Parathyroid adenoma (tissue), 2 donors: ENCODE measurements around the gene RAPGEFL1.
A peak's percentile ranks its signal among the peaks of the same experiment; 100 is the strongest.
"Not testable (repeated sequence)": the region's sequence is repeated elsewhere in the genome, so short reads cannot be mapped to it uniquely, and the experiment has no call there.

Experiments used
- H2AFZ ChIP-seq: fragments of 300-600 bp; sonication (generic); one replicate; pipeline ENCODE4 v1.7.0; 2017; ENCODE audit warnings: antibody characterized with exemption, mild to moderate bottlenecking
- H3K27ac ChIP-seq: fragments of 300-600 bp; sonication (generic); one replicate; pipeline ENCODE4 v1.7.0; 2017
- H3K27me3 ChIP-seq: fragments of 300-600 bp; sonication (generic); one replicate; pipeline ENCODE4 v1.7.0; 2017; ENCODE audit warnings: low read length; ENCODE audit not compliant: control insufficient read depth, insufficient read depth
- H3K36me3 ChIP-seq: fragments of 300-600 bp; sonication (generic); one replicate; pipeline ENCODE4 v1.7.0; 2017; ENCODE audit warnings: low read length; ENCODE audit not compliant: control insufficient read depth, insufficient read depth
- H3K4me1 ChIP-seq: fragments of 300-600 bp; sonication (generic); one replicate; pipeline ENCODE4 v1.7.0; 2017; ENCODE audit warnings: control low read depth
- H3K4me2 ChIP-seq: fragments of 300-600 bp; sonication (generic); one replicate; pipeline ENCODE4 v1.7.0; 2017; ENCODE audit warnings: low read length
- H3K4me3 ChIP-seq: fragments of 300-600 bp; sonication (generic); one replicate; pipeline ENCODE4 v1.7.0; 2017; ENCODE audit warnings: low read depth, low read length
- H3K79me2 ChIP-seq: fragments of 300-600 bp; sonication (generic); one replicate; pipeline ENCODE4 v1.7.0; 2017; ENCODE audit warnings: control low read depth
- H3K9ac ChIP-seq: fragments of 300-600 bp; sonication (generic); one replicate; pipeline ENCODE4 v1.7.0; 2017; ENCODE audit warnings: mild to moderate bottlenecking
- H3K9me3 ChIP-seq: fragments of 300-600 bp; sonication (generic); one replicate; pipeline ENCODE4 v1.7.0; 2017; ENCODE audit warnings: low read length; ENCODE audit not compliant: control insufficient read depth
- TF ChIP-seq, protein P1 (sequence below): fragments of 300-600 bp; sonication (generic); IDR thresholded peaks from one replicate; pipeline ENCODE4 v1.7.0; 2017; ENCODE audit warnings: antibody characterized with exemption, mild to moderate bottlenecking
- donor health status: primary hyperparathyroidism.

RAPGEFL1 gene

GRCh38 chr17:40218006-40218739 is 40.9 kb downstream of the RAPGEFL1 start:
- Histone ChIP-seq H3K27me3 (no peaks in the 10 kb centered on the region), H3K79me2 (peaks cover 22% of the 10 kb centered on the region), H3K9ac (no peak overlapping the region), H2AFZ (peak overlapping the region; percentile 95), H3K27ac (peak overlapping the region; percentile 91), H3K4me3 (peak overlapping the region; percentile 86), H3K4me2 (peak overlapping the region; percentile 89), H3K36me3 (no peaks in the 10 kb centered on the region), H3K9me3 (no peaks in the 10 kb centered on the region), H3K4me1 (peaks cover 6% of the 10 kb centered on the region)
- TF ChIP-seq, protein P1, sequence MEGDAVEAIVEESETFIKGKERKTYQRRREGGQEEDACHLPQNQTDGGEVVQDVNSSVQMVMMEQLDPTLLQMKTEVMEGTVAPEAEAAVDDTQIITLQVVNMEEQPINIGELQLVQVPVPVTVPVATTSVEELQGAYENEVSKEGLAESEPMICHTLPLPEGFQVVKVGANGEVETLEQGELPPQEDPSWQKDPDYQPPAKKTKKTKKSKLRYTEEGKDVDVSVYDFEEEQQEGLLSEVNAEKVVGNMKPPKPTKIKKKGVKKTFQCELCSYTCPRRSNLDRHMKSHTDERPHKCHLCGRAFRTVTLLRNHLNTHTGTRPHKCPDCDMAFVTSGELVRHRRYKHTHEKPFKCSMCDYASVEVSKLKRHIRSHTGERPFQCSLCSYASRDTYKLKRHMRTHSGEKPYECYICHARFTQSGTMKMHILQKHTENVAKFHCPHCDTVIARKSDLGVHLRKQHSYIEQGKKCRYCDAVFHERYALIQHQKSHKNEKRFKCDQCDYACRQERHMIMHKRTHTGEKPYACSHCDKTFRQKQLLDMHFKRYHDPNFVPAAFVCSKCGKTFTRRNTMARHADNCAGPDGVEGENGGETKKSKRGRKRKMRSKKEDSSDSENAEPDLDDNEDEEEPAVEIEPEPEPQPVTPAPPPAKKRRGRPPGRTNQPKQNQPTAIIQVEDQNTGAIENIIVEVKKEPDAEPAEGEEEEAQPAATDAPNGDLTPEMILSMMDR: no peak

DNA sequence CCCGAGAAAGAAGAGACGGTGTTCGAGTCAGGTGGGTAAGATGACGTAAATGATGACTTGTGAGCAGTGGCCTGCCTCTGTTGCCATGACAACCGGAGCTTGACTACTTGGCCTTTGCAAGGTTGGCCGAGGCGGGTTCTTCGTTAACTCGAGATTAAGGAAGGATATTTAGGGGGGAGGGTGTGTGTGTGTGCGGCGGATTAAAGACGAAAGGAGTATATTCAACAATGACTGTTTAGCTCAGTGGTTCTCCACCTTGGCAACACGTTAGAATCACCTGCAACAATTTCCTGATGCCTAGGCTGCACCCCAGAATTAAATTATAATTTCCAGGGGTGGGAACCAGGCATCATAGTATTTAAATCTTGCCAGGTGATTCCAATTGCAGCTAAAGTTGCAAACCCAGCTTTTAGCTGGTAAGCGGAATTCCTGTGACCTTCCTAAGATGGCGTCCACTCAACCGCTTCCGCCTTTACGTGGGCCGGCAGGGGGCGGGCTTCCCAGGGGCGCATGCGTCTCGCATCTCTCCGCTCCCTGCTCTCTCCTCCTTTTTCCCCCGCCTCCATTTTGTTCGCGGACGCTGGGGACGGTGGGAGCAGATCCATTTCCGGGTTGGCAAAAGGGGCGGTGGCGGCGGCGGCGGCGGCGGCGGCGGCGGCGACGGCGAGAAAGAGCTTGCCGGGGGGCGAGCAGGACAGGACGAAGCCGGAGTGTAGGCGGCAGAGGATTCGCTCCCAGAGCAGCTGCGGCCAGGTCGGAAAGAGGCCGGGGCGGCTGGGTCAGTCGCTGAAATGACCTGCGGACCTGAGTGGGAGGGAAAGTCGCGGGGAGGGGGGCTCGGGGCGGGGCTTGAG is 41.7 kb downstream of the RAPGEFL1 start, which contains the start of gene WIPF2:
Gene WIPF2, plus strand, starts transcription at position 565 of the 854 bp plus-strand sequence. CDS start 37,156 bp downstream, outside the sequence.
- TF ChIP-seq, protein P1: peak; percentile 88
- Histone ChIP-seq H3K27ac (peak within 1 kb of the TSS; percentile 91), H3K79me2 (peaks cover 24% of the 10 kb centered on the region), H3K4me3 (peak within 1 kb of the TSS; percentile 86), H2AFZ (peak within 1 kb of the TSS; percentile 95), H3K9ac (peak within 1 kb of the TSS; percentile 70), H3K36me3 (no peaks in the 10 kb centered on the region), H3K9me3 (no peaks in the 10 kb centered on the region), H3K27me3 (no peaks in the 10 kb centered on the region), H3K4me1 (peaks cover 6% of the 10 kb centered on the region), H3K4me2 (peak within 1 kb of the TSS; percentile 89)

DNA sequence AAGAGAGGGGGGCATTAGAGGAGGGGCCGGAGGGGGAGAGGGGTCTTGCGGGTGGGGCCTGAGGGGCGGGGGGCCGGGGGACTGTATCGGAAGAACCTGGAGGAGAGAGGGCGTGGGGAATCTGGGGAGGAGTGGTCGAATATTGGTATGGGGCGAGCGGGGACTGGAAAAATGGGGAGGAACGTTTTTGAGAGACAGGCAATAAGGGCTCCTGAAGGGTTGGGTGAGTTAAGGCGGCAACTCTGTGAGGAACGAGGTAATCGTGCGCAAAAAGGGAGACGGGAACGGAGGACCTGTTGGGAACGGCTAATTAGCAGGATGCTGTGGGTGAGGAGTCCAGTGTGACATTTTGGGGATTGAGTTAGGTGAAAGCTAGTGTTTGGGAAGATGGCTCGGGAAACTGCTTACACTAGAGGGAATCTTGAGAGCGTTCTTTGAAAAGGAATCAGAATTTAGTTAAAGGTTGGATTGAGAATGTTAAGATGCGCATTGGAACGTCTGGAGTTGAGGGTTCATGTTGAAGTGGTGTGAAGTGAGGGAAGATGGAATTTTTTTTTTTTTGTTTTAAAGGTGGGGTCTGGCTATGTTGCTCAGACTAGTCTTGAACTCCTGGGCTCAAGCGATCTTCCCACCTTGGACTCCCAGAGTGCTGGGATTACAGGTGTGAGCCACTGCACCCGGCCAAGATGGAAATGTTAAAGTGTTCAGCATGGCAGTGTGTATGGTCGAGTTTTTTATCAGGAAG is 42.5 kb downstream of the RAPGEFL1 start:
- TF ChIP-seq, protein P1: no peak
- H3K9me3 ChIP-seq: no peaks in the 10 kb centered on the region
- H3K4me2 ChIP-seq: peak overlapping the region; percentile 89
- no peak overlapping the region for H3K9ac ChIP-seq
- peak overlapping the region; percentile 95 for H2AFZ ChIP-seq
- H3K79me2 ChIP-seq: peaks cover 28% of the 10 kb centered on the region
- no peaks in the 10 kb centered on the region for H3K36me3 ChIP-seq
- no peaks in the 10 kb centered on the region for H3K27me3 ChIP-seq
- H3K4me1 ChIP-seq: peaks cover 10% of the 10 kb centered on the region
- H3K4me3 ChIP-seq: peak overlapping the region; percentile 86
- peak overlapping the region; percentile 91 for H3K27ac ChIP-seq

- Histone ChIP-seq H3K9ac (no peak overlapping the region), H3K27ac (no peak overlapping the region), H3K4me3 (no peak overlapping the region)
Measured at GRCh38 chr17:40224718-40225550, 47.7 kb downstream of the RAPGEFL1 start.

GRCh38 chr17:40229146-40229545 is 51.9 kb downstream of the RAPGEFL1 start:
- H3K9me3 ChIP-seq: not testable (repeated sequence)

More at GRCh38 chr17:40224718-40225550, 47.7 kb downstream of the RAPGEFL1 start:
- Histone ChIP-seq H2AFZ (no peak overlapping the region), H3K79me2 (peaks cover 35% of the 10 kb centered on the region), H3K27me3 (no peaks in the 10 kb centered on the region), H3K4me1 (peaks cover 11% of the 10 kb centered on the region), H3K4me2 (no peak overlapping the region), H3K36me3 (no peaks in the 10 kb centered on the region), H3K9me3 (no peaks in the 10 kb centered on the region)
- TF ChIP-seq, protein P1: no peak

More at GRCh38 chr17:40229146-40229545, 51.9 kb downstream of the RAPGEFL1 start:
- H3K36me3 ChIP-seq, H3K9ac ChIP-seq, H3K4me2 ChIP-seq, H3K27ac ChIP-seq, H2AFZ ChIP-seq, H3K27me3 ChIP-seq, H3K4me3 ChIP-seq: not testable (repeated sequence)
- Histone ChIP-seq H3K4me1 (peaks cover 21% of the 10 kb centered on the region), H3K79me2 (peaks cover 28% of the 10 kb centered on the region)
